GM12873 (cell line): Measurements from ENCODE around the gene CCDC183.

Source experiments
- CTCF ChIP-seq: IDR thresholded peaks from 2 replicates; pipeline ENCODE4 v1.5.1; 2012; ENCODE audit warnings: low read depth, mild to moderate bottlenecking, moderate library complexity, low read length, control low read depth; ENCODE audit not compliant: insufficient read depth; ENCODE audit errors: missing control alignments

Gene CCDC183

GRCh38 chr9:136854842-136855460 is 58.8 kb downstream of the CCDC183 start:
- TF ChIP-seq CTCF: no peak

DNA sequence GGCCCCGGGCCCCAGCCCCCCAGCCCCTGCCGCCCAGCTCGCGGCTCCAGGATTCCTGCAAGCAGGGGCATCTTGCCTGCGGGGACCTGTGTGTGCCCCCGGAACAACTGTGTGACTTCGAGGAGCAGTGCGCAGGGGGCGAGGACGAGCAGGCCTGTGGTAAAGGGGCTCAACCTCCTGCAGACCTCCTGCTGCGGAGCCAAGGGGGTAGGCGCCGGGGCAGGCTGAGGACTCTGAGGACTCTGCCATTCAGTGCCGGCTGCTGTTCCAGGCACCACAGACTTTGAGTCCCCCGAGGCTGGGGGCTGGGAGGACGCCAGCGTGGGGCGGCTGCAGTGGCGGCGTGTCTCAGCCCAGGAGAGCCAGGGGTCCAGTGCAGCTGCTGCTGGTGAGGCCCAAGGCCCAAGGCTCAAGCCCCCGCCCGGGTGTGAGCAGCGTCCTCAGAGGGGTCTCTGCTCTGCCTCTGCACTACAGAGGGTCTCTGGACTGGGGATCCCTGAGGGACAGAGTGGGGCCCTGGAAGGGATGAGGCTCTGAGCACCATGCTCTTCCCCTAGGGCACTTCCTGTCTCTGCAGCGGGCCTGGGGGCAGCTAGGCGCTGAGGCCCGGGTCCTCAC is 59.4 kb downstream of the CCDC183 start:
- no peak for TF ChIP-seq CTCF

GRCh38 chr9:136856079-136856476 is 59.9 kb downstream of the CCDC183 start:
- no peak for TF ChIP-seq CTCF

- TF ChIP-seq CTCF: peak; percentile 25
Observed at GRCh38 chr9:136856541-136857141, 60.5 kb downstream of the CCDC183 start.

- no peak for TF ChIP-seq CTCF
Observed at GRCh38 chr9:136857166-136857565, 61.0 kb downstream of the CCDC183 start.
